HG03521 (cell line): ENCODE results near the gene TRMT61A.
A peak's percentile ranks its signal among the peaks of the same experiment; 100 is the strongest.

Experiments used
- ATAC-seq: cut with Tn5 transposase; IDR thresholded peaks from one replicate; pipeline ENCODE4 v1.9.1; 2021; ENCODE audit warnings: mild to moderate bottlenecking, moderate library complexity; ENCODE audit not compliant: unreplicated experiment

TRMT61A gene

GRCh38 chr14:103561381-103562178, 32.6 kb downstream of the TRMT61A start:
- ATAC-seq: peak; percentile 2

- ATAC-seq: no peak
Measured at GRCh38 chr14:103562179-103562428, 33.1 kb downstream of the TRMT61A start.

- peak; percentile 75 for ATAC-seq
Measured at GRCh38 chr14:103562429-103563225, 33.6 kb downstream of the TRMT61A start, which contains the start of the genes BAG5 and COA8. BAG5 (minus strand) TSS chr14:103562657; CDS start chr14:103561164, 1,493 bp downstream. COA8 (plus strand) TSS chr14:103562960; CDS start chr14:103563002, 42 bp downstream.

- ATAC-seq: no peak
Measured at GRCh38 chr14:103563226-103563620, 34.2 kb downstream of the TRMT61A start.

- no peak for ATAC-seq
Measured at GRCh38 chr14:103563844-103564505, 35.0 kb downstream of the TRMT61A start.

- ATAC-seq: no peak
Measured at GRCh38 chr14:103568952-103569351, 40.0 kb downstream of the TRMT61A start.

GRCh38 chr14:103569408-103569807, 40.4 kb downstream of the TRMT61A start:
- ATAC-seq: no peak

GRCh38 chr14:103574104-103574503, 45.1 kb downstream of the TRMT61A start:
- ATAC-seq: no peak

GRCh38 chr14:103574707-103575285, 45.8 kb downstream of the TRMT61A start:
- no peak for ATAC-seq

- ATAC-seq: no peak
Measured at GRCh38 chr14:103576371-103577024, 47.5 kb downstream of the TRMT61A start.

- ATAC-seq: no peak
Measured at GRCh38 chr14:103578401-103579075, 49.5 kb downstream of the TRMT61A start.

- no peak for ATAC-seq
Measured at GRCh38 chr14:103581206-103581605, 52.2 kb downstream of the TRMT61A start.

GRCh38 chr14:103581954-103582703, 53.1 kb downstream of the TRMT61A start:
- no peak for ATAC-seq

- no peak for ATAC-seq
Measured at GRCh38 chr14:103584326-103584915, 55.4 kb downstream of the TRMT61A start.
